ENCODE data around the gene GRWD1.

- TF ChIP-seq, protein P1, sequence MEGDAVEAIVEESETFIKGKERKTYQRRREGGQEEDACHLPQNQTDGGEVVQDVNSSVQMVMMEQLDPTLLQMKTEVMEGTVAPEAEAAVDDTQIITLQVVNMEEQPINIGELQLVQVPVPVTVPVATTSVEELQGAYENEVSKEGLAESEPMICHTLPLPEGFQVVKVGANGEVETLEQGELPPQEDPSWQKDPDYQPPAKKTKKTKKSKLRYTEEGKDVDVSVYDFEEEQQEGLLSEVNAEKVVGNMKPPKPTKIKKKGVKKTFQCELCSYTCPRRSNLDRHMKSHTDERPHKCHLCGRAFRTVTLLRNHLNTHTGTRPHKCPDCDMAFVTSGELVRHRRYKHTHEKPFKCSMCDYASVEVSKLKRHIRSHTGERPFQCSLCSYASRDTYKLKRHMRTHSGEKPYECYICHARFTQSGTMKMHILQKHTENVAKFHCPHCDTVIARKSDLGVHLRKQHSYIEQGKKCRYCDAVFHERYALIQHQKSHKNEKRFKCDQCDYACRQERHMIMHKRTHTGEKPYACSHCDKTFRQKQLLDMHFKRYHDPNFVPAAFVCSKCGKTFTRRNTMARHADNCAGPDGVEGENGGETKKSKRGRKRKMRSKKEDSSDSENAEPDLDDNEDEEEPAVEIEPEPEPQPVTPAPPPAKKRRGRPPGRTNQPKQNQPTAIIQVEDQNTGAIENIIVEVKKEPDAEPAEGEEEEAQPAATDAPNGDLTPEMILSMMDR (IDR thresholded peaks at IDR 0.05) = no peak
- TF ChIP-seq EZH2phosphoT487 (IDR thresholded peaks at IDR 0.05) (no peak), EZH2 (IDR thresholded peaks at IDR 0.05) (no peak)
Measured at GRCh38 chr19:48448563-48448962, 2.8 kb downstream of the GRWD1 start.
